Thymus (tissue), 11 donors: Measurements from ENCODE around the gene NCAPG2. TPM values are rescaled to one million over a fixed set of nuclear protein-coding genes. Genes with fewer than 3 reads are reported as not detected.

Source experiments
- DNase-seq, 9 donors: peaks; one replicate each; pipeline ENCODE4 v3.0.0-alpha.2; 2013; ENCODE audit warnings: low spot score in 9 of 9, low read depth in 6 of 9, missing footprints in 1 of 9
- H3K27ac ChIP-seq, 2 donors: one replicate each; pipeline ENCODE4 v1.5.1; 2013; ENCODE audit warnings: control low read depth in 1 of 2, low read depth in 1 of 2, low read length in 1 of 2, mild to moderate bottlenecking in 1 of 2, moderate library complexity in 1 of 2
- H3K27me3 ChIP-seq, 2 donors: one replicate each; pipeline ENCODE4 v1.5.1; 2013; ENCODE audit warnings: low read length in 1 of 2; ENCODE audit not compliant: control insufficient read depth in 2 of 2, insufficient read depth in 1 of 2
- H3K36me3 ChIP-seq, 2 donors: one replicate each; pipeline ENCODE4 v1.5.1; 2013; ENCODE audit warnings: low read length in 1 of 2, mild to moderate bottlenecking in 1 of 2, moderate library complexity in 1 of 2; ENCODE audit not compliant: control insufficient read depth in 2 of 2, insufficient read depth in 2 of 2
- H3K4me1 ChIP-seq, 2 donors: one replicate each; pipeline ENCODE4 v1.5.1; 2013; ENCODE audit warnings: low read length in 2 of 2; ENCODE audit not compliant: control insufficient read depth in 2 of 2, insufficient read depth in 2 of 2
- H3K4me3 ChIP-seq, 2 donors: one replicate each; pipeline ENCODE4 v1.5.1; 2013; ENCODE audit warnings: low read length in 2 of 2, control low read depth in 1 of 2, mild to moderate bottlenecking in 1 of 2
- H3K9me3 ChIP-seq, 2 donors: one replicate each; pipeline ENCODE4 v1.5.1; 2013; ENCODE audit warnings: low read length in 1 of 2, mild to moderate bottlenecking in 1 of 2; ENCODE audit not compliant: control insufficient read depth in 2 of 2, insufficient read depth in 1 of 2
- WGBS: extraction: QIAGEN DNeasy Blood & Tissue Kit; methylation state at CpG from one replicate; pipeline ENCODE4 v1.1.7; 2013; 5-methylcytosine and 5-hydroxymethylcytosine counted together
- polyA plus RNA-seq: library from polyadenylated mRNA; stranded (reverse); fragments of 200-250 nt; gene quantifications from one replicate; pipeline ENCODE4 v1.2.3, GENCODE V29; 2013
- total RNA-seq: library from RNA; stranded (reverse); fragments of 120-200 nt; gene quantifications from one replicate; pipeline ENCODE4 v1.2.4, GENCODE V29; 2013
- donor health status: healthy.

Gene NCAPG2
- total and polyA plus RNA-seq, 2 donors = 3.8 to 22.7 TPM

GRCh38 chr7:158723266-158723665 lies 18.7 kb upstream of the NCAPG2 start:
- Histone ChIP-seq H3K27me3 (no peaks in the 10 kb centered on the region), H3K4me1 (no peaks in the 10 kb centered on the region), H3K4me3 (no peak overlapping the region), H3K27ac (no peak overlapping the region), H3K36me3 (no peaks in the 10 kb centered on the region), H3K9me3 (no peaks in the 10 kb centered on the region)
- no peak for DNase-seq
- WGBS = 91% methylated on average over 13 of the region's 13 CpGs

GRCh38 chr7:158722574-158723237 lies 18.1 kb upstream of the NCAPG2 start:
- DNase-seq = no peak

GRCh38 chr7:158720112-158720511 lies 15.5 kb upstream of the NCAPG2 start:
- peaks cover 0 to 4% of the 10 kb centered on the region in 2 donors for H3K27me3 ChIP-seq
- no peak overlapping the region for H3K4me3 ChIP-seq
- H3K9me3 ChIP-seq = no peaks in the 10 kb centered on the region
- H3K27ac ChIP-seq = no peak overlapping the region
- H3K36me3 ChIP-seq = no peaks in the 10 kb centered on the region
- no peaks in the 10 kb centered on the region for H3K4me1 ChIP-seq
- no peak for DNase-seq
- 96% methylated on average over 9 of the region's 9 CpGs for WGBS

More at GRCh38 chr7:158722574-158723237, 18.1 kb upstream of the NCAPG2 start:
- H3K9me3 ChIP-seq = no peaks in the 10 kb centered on the region
- H3K4me3 ChIP-seq = no peak overlapping the region
- H3K27me3 ChIP-seq = peaks cover 0 to 4% of the 10 kb centered on the region in 2 donors
- H3K36me3 ChIP-seq = no peaks in the 10 kb centered on the region
- no peaks in the 10 kb centered on the region for H3K4me1 ChIP-seq
- WGBS = 99% methylated on average over 6 of the region's 6 CpGs
- H3K27ac ChIP-seq = no peak overlapping the region

GRCh38 chr7:158716802-158717201 lies 12.2 kb upstream of the NCAPG2 start:
- 97% methylated on average over 1 of the region's 1 CpG for WGBS
- no peaks in the 10 kb centered on the region for H3K4me1 ChIP-seq

GRCh38 chr7:158710651-158711102 lies 6.1 kb upstream of the NCAPG2 start:
- Histone ChIP-seq H3K9me3 (peaks cover 4 to 18% of the 10 kb centered on the region in 2 donors), H3K36me3 (peaks cover 0 to 3% of the 10 kb centered on the region in 2 donors), H3K4me3 (no peak overlapping the region), H3K27ac (no peak overlapping the region), H3K4me1 (peaks cover under 1 to 3% of the 10 kb centered on the region in 2 donors), H3K27me3 (no peaks in the 10 kb centered on the region)
- no peak for DNase-seq
- 54% methylated on average over 7 of the region's 7 CpGs for WGBS

More at GRCh38 chr7:158716802-158717201, 12.2 kb upstream of the NCAPG2 start:
- no peaks in the 10 kb centered on the region for H3K36me3 ChIP-seq
- peaks cover 0 to 4% of the 10 kb centered on the region in 2 donors for H3K27me3 ChIP-seq
- peaks cover 0 to 4% of the 10 kb centered on the region in 2 donors for H3K9me3 ChIP-seq
- H3K4me3 ChIP-seq = no peak overlapping the region
- no peak for DNase-seq
- H3K27ac ChIP-seq = no peak overlapping the region

- 81% methylated on average over 4 of the region's 4 CpGs for WGBS
- H3K27me3 ChIP-seq = no peaks in the 10 kb centered on the region
- H3K4me3 ChIP-seq = no peak overlapping the region
- H3K27ac ChIP-seq = no peak overlapping the region
- H3K9me3 ChIP-seq = peaks cover 4 to 18% of the 10 kb centered on the region in 2 donors
- H3K4me1 ChIP-seq = peaks cover 7 to 24% of the 10 kb centered on the region in 2 donors
- no peak for DNase-seq
- peaks cover 0 to 3% of the 10 kb centered on the region in 2 donors for H3K36me3 ChIP-seq
Observed at GRCh38 chr7:158707610-158708009, 3.0 kb upstream of the NCAPG2 start.

GRCh38 chr7:158706710-158707590 lies 2.3 kb upstream of the NCAPG2 start:
- 98% methylated on average over 29 of the region's 29 CpGs for WGBS
- Histone ChIP-seq H3K4me1 (peaks cover 11 to 29% of the 10 kb centered on the region in 2 donors), H3K4me3 (no peak overlapping the region), H3K9me3 (peaks cover 4 to 13% of the 10 kb centered on the region in 2 donors), H3K27me3 (no peaks in the 10 kb centered on the region), H3K27ac (no peak overlapping the region), H3K36me3 (peaks cover 3 to 4% of the 10 kb centered on the region in 2 donors)
- no peak for DNase-seq

GRCh38 chr7:158706273-158706704 lies 1.7 kb upstream of the NCAPG2 start:
- peaks cover 3 to 6% of the 10 kb centered on the region in 2 donors for H3K36me3 ChIP-seq
- WGBS = 90% methylated on average over 5 of the region's 5 CpGs
- DNase-seq = no peak
- H3K4me3 ChIP-seq = no peak overlapping the region
- H3K9me3 ChIP-seq = peaks cover 4 to 13% of the 10 kb centered on the region in 2 donors
- H3K4me1 ChIP-seq = peaks cover 11 to 29% of the 10 kb centered on the region in 2 donors
- H3K27ac ChIP-seq = no peak overlapping the region
- no peaks in the 10 kb centered on the region for H3K27me3 ChIP-seq
